H9 (cell line): ENCODE data around the gene DYRK1B. TPM values are rescaled to one million over a fixed set of nuclear protein-coding genes. Genes with fewer than 3 reads are reported as not detected.
"Not testable (repeated sequence)": the region's sequence is repeated elsewhere in the genome, so short reads cannot be mapped to it uniquely, and the experiment has no call there.

Experiments used
- DNase-seq: peaks from one replicate; pipeline ENCODE4 v3.0.0-alpha.2; 2017
- H2AFZ ChIP-seq: one replicate; pipeline ENCODE4 v1.6.1; 2013; ENCODE audit warnings: mild to moderate bottlenecking, low read length, control low read depth, moderate library complexity
- H2AK5ac ChIP-seq: 2 replicates; pipeline ENCODE4 v1.6.1; 2013; ENCODE audit warnings: low read length, control low read depth, mixed read lengths; ENCODE audit not compliant: insufficient read length
- H2BK120ac ChIP-seq: one replicate; pipeline ENCODE4 v1.6.1; 2013; ENCODE audit warnings: low read depth, mild to moderate bottlenecking, low read length, control low read depth, inconsistent platforms; ENCODE audit not compliant: poor library complexity, severe bottlenecking
- H2BK12ac ChIP-seq: 2 replicates; pipeline ENCODE4 v1.6.1; 2013; ENCODE audit warnings: low read length, control low read depth, mixed read lengths, low read depth; ENCODE audit not compliant: insufficient read length
- H2BK15ac ChIP-seq: 2 replicates; pipeline ENCODE4 v1.6.1; 2013; ENCODE audit warnings: low read depth, low read length, control low read depth
- H2BK20ac ChIP-seq: one replicate; pipeline ENCODE4 v1.6.1; 2013; ENCODE audit warnings: low read depth, mild to moderate bottlenecking, low read length, control low read depth, inconsistent platforms; ENCODE audit not compliant: poor library complexity, severe bottlenecking
- H2BK5ac ChIP-seq: 2 replicates; pipeline ENCODE4 v1.6.1; 2013; ENCODE audit warnings: low read length, control low read depth, mixed read lengths; ENCODE audit not compliant: insufficient read length
- H3K14ac ChIP-seq: 2 replicates; pipeline ENCODE4 v1.6.1; 2013; ENCODE audit warnings: low read length, control low read depth; ENCODE audit not compliant: insufficient read depth
- H3K18ac ChIP-seq: 2 replicates; pipeline ENCODE4 v1.6.1; 2013; ENCODE audit warnings: low read depth, mild to moderate bottlenecking, mixed read lengths, low read length, control low read depth; ENCODE audit not compliant: insufficient read length
- H3K23ac ChIP-seq: 2 replicates; pipeline ENCODE4 v1.6.1; 2013; ENCODE audit warnings: low read length, control low read depth, mixed read lengths, low read depth; ENCODE audit not compliant: insufficient read length
- H3K23me2 ChIP-seq: 2 replicates; pipeline ENCODE4 v1.6.1; 2013; ENCODE audit warnings: low read depth, mild to moderate bottlenecking, mixed read lengths, low read length, control low read depth; ENCODE audit not compliant: insufficient read length, poor library complexity, severe bottlenecking
- H3K27ac ChIP-seq: 2 replicates; pipeline ENCODE4 v1.5.1; 2013; ENCODE audit warnings: low read length, control low read depth, mixed read lengths, low read depth; ENCODE audit not compliant: insufficient read length
- H3K27me3 ChIP-seq: 2 replicates; pipeline ENCODE4 v1.6.1; 2013; ENCODE audit warnings: low read length, control low read depth, inconsistent platforms; ENCODE audit not compliant: insufficient read depth
- H3K4ac ChIP-seq: 2 replicates; pipeline ENCODE4 v1.6.1; 2013; ENCODE audit warnings: low read depth, mild to moderate bottlenecking, control low read depth, inconsistent platforms, low read length, moderate library complexity
- H3K4me1 ChIP-seq: 2 replicates; pipeline ENCODE4 v1.6.1; 2013; ENCODE audit warnings: low read length, control low read depth, inconsistent platforms; ENCODE audit not compliant: insufficient read depth
- H3K4me2 ChIP-seq: 2 replicates; pipeline ENCODE4 v1.6.1; 2013; ENCODE audit warnings: low read length, control low read depth, mixed read lengths; ENCODE audit not compliant: insufficient read length, insufficient read depth
- H3K56ac ChIP-seq: 2 replicates; pipeline ENCODE4 v1.6.1; 2013; ENCODE audit warnings: low read depth, mild to moderate bottlenecking, mixed read lengths, low read length, control low read depth; ENCODE audit not compliant: insufficient read length
- H3K79me1 ChIP-seq: 2 replicates; pipeline ENCODE4 v1.6.1; 2013; ENCODE audit warnings: low read depth, mild to moderate bottlenecking, moderate library complexity, low read length, control low read depth, inconsistent platforms; ENCODE audit not compliant: insufficient read depth, poor library complexity, severe bottlenecking
- H3K79me2 ChIP-seq: 2 replicates; pipeline ENCODE4 v1.6.1; 2013; ENCODE audit warnings: low read length, control low read depth, inconsistent platforms; ENCODE audit not compliant: insufficient read depth
- H3K9ac ChIP-seq: 2 replicates; pipeline ENCODE4 v1.6.1; 2013; ENCODE audit warnings: low read length, control low read depth, mixed read lengths; ENCODE audit not compliant: insufficient read length; ENCODE audit errors: extremely low read depth
- H3K9me3 ChIP-seq: one replicate; pipeline ENCODE4 v1.6.1; 2013; ENCODE audit warnings: low read depth, low read length, inconsistent platforms; ENCODE audit not compliant: control insufficient read depth
- H3T11ph ChIP-seq: one replicate; pipeline ENCODE4 v1.6.1; 2013; ENCODE audit warnings: mild to moderate bottlenecking, low read length, control low read depth, inconsistent platforms
- H4K20me1 ChIP-seq: one replicate; pipeline ENCODE4 v1.6.1; 2013; ENCODE audit not compliant: control insufficient read depth, insufficient read length, insufficient read depth
- H4K5ac ChIP-seq: 2 replicates; pipeline ENCODE4 v1.6.1; 2013; ENCODE audit warnings: low read depth, mild to moderate bottlenecking, mixed read lengths, low read length, control low read depth; ENCODE audit not compliant: insufficient read length
- H4K8ac ChIP-seq: replicated peaks from 2 replicates; pipeline ENCODE4 v1.6.1; 2013; ENCODE audit warnings: low read length, control low read depth, mixed read lengths, low read depth; ENCODE audit not compliant: insufficient read length
- H4K91ac ChIP-seq: 2 replicates; pipeline ENCODE4 v1.6.1; 2013; ENCODE audit warnings: low read depth, mild to moderate bottlenecking, moderate library complexity, mixed read lengths, low read length, control low read depth; ENCODE audit not compliant: insufficient read length
- H3K27ac Mint-ChIP-seq, 3 experiments: 2 replicates in 2 of 3; 3 replicates in 1 of 3; pipeline ENCODE4 v1.8.0; 2020 to 2021; ENCODE audit warnings: mixed read lengths in 3 of 3, mild to moderate bottlenecking in 1 of 3, moderate library complexity in 1 of 3
- H3K27me3 Mint-ChIP-seq: 2 replicates; pipeline ENCODE4 v1.8.0; 2021; ENCODE audit warnings: low read depth, mild to moderate bottlenecking, moderate library complexity, mixed read lengths
- H3K36me3 Mint-ChIP-seq, 3 experiments: 2 replicates in 2 of 3; 3 replicates in 1 of 3; pipeline ENCODE4 v1.8.0; 2020 to 2021; ENCODE audit warnings: low read depth in 3 of 3, mixed read lengths in 3 of 3; ENCODE audit not compliant: insufficient read depth in 1 of 3
- H3K4me1 Mint-ChIP-seq, 2 experiments: 2 replicates each; pipeline ENCODE4 v1.8.0; 2020; ENCODE audit warnings: mixed read lengths in 2 of 2
- H3K4me3 Mint-ChIP-seq, 2 experiments: 2 replicates in 1 of 2; 3 replicates in 1 of 2; pipeline ENCODE4 v1.8.0; 2020 to 2021; ENCODE audit warnings: mild to moderate bottlenecking in 2 of 2, mixed read lengths in 2 of 2, moderate library complexity in 1 of 2
- H3K9me3 Mint-ChIP-seq, 2 experiments: 2 replicates in 1 of 2; 3 replicates in 1 of 2; pipeline ENCODE4 v1.8.0; 2020; ENCODE audit warnings: mild to moderate bottlenecking in 2 of 2, mixed read lengths in 2 of 2, moderate library complexity in 1 of 2
- CTCF ChIP-seq: fragments of 200-600 bp; sonication (generic); conservative IDR thresholded peaks from 3 replicates; pipeline ENCODE4 v1.8.0; 2021; ENCODE audit warnings: antibody characterized with exemption, mild to moderate bottlenecking
- WGBS: extraction: QIAGEN DNeasy Blood & Tissue Kit; methylation state at CpG from one replicate; pipeline ENCODE4 v1.1.7; 2013; ENCODE audit warnings: missing lambda C conversion rate, low lambda C conversion rate, mixed read lengths; ENCODE audit not compliant: insufficient read length; ENCODE audit errors: extremely low coverage; 5-methylcytosine and 5-hydroxymethylcytosine counted together
- total RNA-seq: library from RNA; stranded (reverse); gene quantifications from 2 replicates; pipeline ENCODE4 v1.2.1, GENCODE V29; 2021

The DYRK1B gene
- total RNA-seq, 1 experiment from 2014 or later: 14.3 TPM

- H3K4me2 ChIP-seq: no peak overlapping the region
- H3K4me1 ChIP-seq: no peaks in the 10 kb centered on the region
- H3K14ac ChIP-seq: no peak overlapping the region
- no peak overlapping the region for H2BK120ac ChIP-seq
- no peaks in the 10 kb centered on the region for H3K79me1 ChIP-seq
- no peak overlapping the region for H3K9ac ChIP-seq
- H3K4ac ChIP-seq: no peak overlapping the region
- no peak overlapping the region for H3K4me3 Mint-ChIP-seq
- no peak overlapping the region for H4K5ac ChIP-seq
- no peak overlapping the region for H2AK5ac ChIP-seq
- no peak overlapping the region for H2BK12ac ChIP-seq
- no peaks in the 10 kb centered on the region for H3K23me2 ChIP-seq
- H4K91ac ChIP-seq: no peak overlapping the region
- DNase-seq: no peak
- WGBS: no CpG with 5 or more reads among the region's 4 CpGs
- H4K20me1 ChIP-seq: no peaks in the 10 kb centered on the region
- H3K36me3 Mint-ChIP-seq: no peaks in the 10 kb centered on the region; a peak in 1 of 7 replicates
- no peak for TF ChIP-seq CTCF
- H2AFZ ChIP-seq: no peak overlapping the region
- H2BK20ac ChIP-seq: no peak overlapping the region
- H3T11ph ChIP-seq: no peak overlapping the region
- H3K23ac ChIP-seq: no peak overlapping the region
- H3K27ac Mint-ChIP-seq: no peak overlapping the region
- H3K27me3 ChIP-seq: no peaks in the 10 kb centered on the region
- H3K56ac ChIP-seq: no peak overlapping the region
- no peak overlapping the region for H3K27ac ChIP-seq
- no peaks in the 10 kb centered on the region; the same call in none of the 2 replicates for H3K27me3 Mint-ChIP-seq
- no peak overlapping the region for H2BK15ac ChIP-seq
- H3K18ac ChIP-seq: no peak overlapping the region
- H2BK5ac ChIP-seq: no peak overlapping the region
- no peak overlapping the region for H4K8ac ChIP-seq
- no peaks in the 10 kb centered on the region for H3K79me2 ChIP-seq
- no peaks in the 10 kb centered on the region for H3K9me3 ChIP-seq
- no peaks in the 10 kb centered on the region for H3K4me1 Mint-ChIP-seq
- no peaks in the 10 kb centered on the region for H3K9me3 Mint-ChIP-seq
Measured at GRCh38 chr19:39809368-39809767, 24.6 kb downstream of the DYRK1B start.

- no CpG with 5 or more reads among the region's 7 CpGs for WGBS
- H3K4me3 Mint-ChIP-seq, H4K5ac ChIP-seq, H3K9me3 Mint-ChIP-seq, DNase-seq, H4K8ac ChIP-seq, H3K4me1 ChIP-seq, H2AK5ac ChIP-seq, H3K27ac Mint-ChIP-seq, H3K14ac ChIP-seq, H3K23ac ChIP-seq, H3K4ac ChIP-seq, H3K9ac ChIP-seq, H3K9me3 ChIP-seq, H4K91ac ChIP-seq, H3T11ph ChIP-seq, H4K20me1 ChIP-seq, H2BK120ac ChIP-seq, H2AFZ ChIP-seq, H2BK12ac ChIP-seq, H3K79me2 ChIP-seq, H3K56ac ChIP-seq, H3K23me2 ChIP-seq, H3K36me3 Mint-ChIP-seq, H3K79me1 ChIP-seq, H2BK5ac ChIP-seq, H2BK20ac ChIP-seq, H3K27me3 Mint-ChIP-seq, H3K18ac ChIP-seq, H3K4me2 ChIP-seq, H3K4me1 Mint-ChIP-seq, H3K27me3 ChIP-seq, H3K27ac ChIP-seq, H2BK15ac ChIP-seq: not testable (repeated sequence)
Measured at GRCh38 chr19:39808688-39809087, 25.3 kb downstream of the DYRK1B start.
